Thymus (tissue), 11 donors: Measurements from ENCODE around the gene RXFP1. TPM values are rescaled to one million over a fixed set of nuclear protein-coding genes. Genes with fewer than 3 reads are reported as not detected.
A peak's percentile ranks its signal among the peaks of the same experiment; 100 is the strongest.

ENCODE experiments used
- DNase-seq, 9 donors: peaks; one replicate each; pipeline ENCODE4 v3.0.0-alpha.2; 2013; ENCODE audit warnings: low spot score in 9 of 9, low read depth in 6 of 9, missing footprints in 1 of 9
- H3K27ac ChIP-seq, 2 donors: one replicate each; pipeline ENCODE4 v1.5.1; 2013; ENCODE audit warnings: control low read depth in 1 of 2, low read depth in 1 of 2, low read length in 1 of 2, mild to moderate bottlenecking in 1 of 2, moderate library complexity in 1 of 2
- H3K27me3 ChIP-seq, 2 donors: one replicate each; pipeline ENCODE4 v1.5.1; 2013; ENCODE audit warnings: low read length in 1 of 2; ENCODE audit not compliant: control insufficient read depth in 2 of 2, insufficient read depth in 1 of 2
- H3K36me3 ChIP-seq, 2 donors: one replicate each; pipeline ENCODE4 v1.5.1; 2013; ENCODE audit warnings: low read length in 1 of 2, mild to moderate bottlenecking in 1 of 2, moderate library complexity in 1 of 2; ENCODE audit not compliant: control insufficient read depth in 2 of 2, insufficient read depth in 2 of 2
- H3K4me1 ChIP-seq, 2 donors: one replicate each; pipeline ENCODE4 v1.5.1; 2013; ENCODE audit warnings: low read length in 2 of 2; ENCODE audit not compliant: control insufficient read depth in 2 of 2, insufficient read depth in 2 of 2
- H3K4me3 ChIP-seq, 2 donors: one replicate each; pipeline ENCODE4 v1.5.1; 2013; ENCODE audit warnings: low read length in 2 of 2, control low read depth in 1 of 2, mild to moderate bottlenecking in 1 of 2
- H3K9me3 ChIP-seq, 2 donors: one replicate each; pipeline ENCODE4 v1.5.1; 2013; ENCODE audit warnings: low read length in 1 of 2, mild to moderate bottlenecking in 1 of 2; ENCODE audit not compliant: control insufficient read depth in 2 of 2, insufficient read depth in 1 of 2
- WGBS: extraction: QIAGEN DNeasy Blood & Tissue Kit; methylation state at CpG from one replicate; pipeline ENCODE4 v1.1.7; 2013; 5-methylcytosine and 5-hydroxymethylcytosine counted together
- polyA plus RNA-seq: library from polyadenylated mRNA; stranded (reverse); fragments of 200-250 nt; gene quantifications from one replicate; pipeline ENCODE4 v1.2.3, GENCODE V29; 2013
- total RNA-seq: library from RNA; stranded (reverse); fragments of 120-200 nt; gene quantifications from one replicate; pipeline ENCODE4 v1.2.4, GENCODE V29; 2013
- donor health status: healthy.

Gene RXFP1
- total and polyA plus RNA-seq, 2 donors = 0.02 to 0.05 TPM

DNA sequence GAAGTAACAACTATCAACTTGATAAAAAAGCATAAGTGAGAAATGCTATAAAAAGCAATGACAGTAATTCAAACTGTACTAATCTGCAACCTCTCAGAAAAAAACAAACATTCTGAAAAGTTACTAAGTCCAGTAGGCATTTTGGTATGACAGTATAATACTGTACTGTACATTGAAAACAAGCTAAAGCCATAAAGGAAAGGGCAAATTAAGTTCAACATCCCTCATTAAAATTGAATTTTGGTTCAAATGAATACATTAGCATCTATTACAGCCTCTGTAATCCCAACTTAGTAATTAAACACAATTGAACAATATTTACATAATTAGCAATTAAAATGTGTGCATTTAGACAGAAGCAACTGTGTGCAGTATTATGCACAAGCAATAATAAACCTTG, 96.3 kb downstream of the RXFP1 start:
- no peak overlapping the region for H3K4me3 ChIP-seq
- no peaks in the 10 kb centered on the region for H3K4me1 ChIP-seq
- no peaks in the 10 kb centered on the region for H3K27me3 ChIP-seq
- no peak for DNase-seq
- H3K9me3 ChIP-seq = no peaks in the 10 kb centered on the region
- no peaks in the 10 kb centered on the region for H3K36me3 ChIP-seq
- no peak overlapping the region for H3K27ac ChIP-seq

DNA sequence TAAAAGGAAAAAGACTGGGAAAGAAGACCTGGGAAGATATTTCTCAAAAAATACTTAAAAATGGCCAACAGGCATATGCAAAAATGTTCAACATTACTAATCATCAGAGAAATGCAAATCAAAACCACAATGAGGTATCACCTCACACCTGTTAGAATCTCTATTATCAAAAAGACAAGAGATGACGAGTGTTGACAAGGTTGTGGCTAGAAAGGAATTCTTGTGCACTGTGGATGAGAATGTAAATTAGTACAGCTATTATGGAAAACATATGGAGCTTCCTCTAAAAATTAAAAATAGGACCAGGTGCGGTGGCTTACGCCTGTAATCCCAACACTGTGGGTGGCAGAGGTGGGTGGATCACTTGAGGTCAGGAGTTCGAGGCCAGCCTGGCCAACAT, 100.0 kb downstream of the RXFP1 start:
- WGBS = 95% methylated on average over 4 of the region's 4 CpGs
- Histone ChIP-seq H3K9me3 (no peaks in the 10 kb centered on the region), H3K27ac (no peak overlapping the region), H3K4me3 (no peak overlapping the region), H3K27me3 (no peaks in the 10 kb centered on the region), H3K36me3 (no peaks in the 10 kb centered on the region), H3K4me1 (no peaks in the 10 kb centered on the region)
- DNase-seq = no peak

DNA sequence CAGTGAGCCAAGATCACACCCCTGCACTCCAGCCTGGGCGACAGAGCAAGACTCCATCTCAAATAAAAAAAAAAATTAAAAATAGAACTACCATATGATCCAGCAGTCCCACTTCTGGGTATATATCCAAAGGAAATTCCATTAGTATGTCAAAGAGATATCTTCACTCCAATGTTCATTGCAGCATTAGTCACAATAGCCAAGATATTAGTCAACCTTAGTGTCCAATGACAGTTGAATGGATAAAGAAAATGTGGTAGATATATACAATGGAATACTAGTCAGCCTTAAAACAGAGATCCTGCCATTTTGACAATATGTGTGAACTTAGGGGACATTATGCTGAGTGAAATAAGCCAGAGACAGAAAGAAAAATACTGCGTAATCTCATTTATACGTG, 100.6 kb downstream of the RXFP1 start:
- Histone ChIP-seq H3K27ac (no peak overlapping the region), H3K4me3 (no peak overlapping the region), H3K36me3 (no peaks in the 10 kb centered on the region), H3K27me3 (no peaks in the 10 kb centered on the region), H3K9me3 (no peaks in the 10 kb centered on the region), H3K4me1 (no peaks in the 10 kb centered on the region)
- WGBS = 94% methylated on average over 3 of the region's 3 CpGs
- DNase-seq = no peak

DNA sequence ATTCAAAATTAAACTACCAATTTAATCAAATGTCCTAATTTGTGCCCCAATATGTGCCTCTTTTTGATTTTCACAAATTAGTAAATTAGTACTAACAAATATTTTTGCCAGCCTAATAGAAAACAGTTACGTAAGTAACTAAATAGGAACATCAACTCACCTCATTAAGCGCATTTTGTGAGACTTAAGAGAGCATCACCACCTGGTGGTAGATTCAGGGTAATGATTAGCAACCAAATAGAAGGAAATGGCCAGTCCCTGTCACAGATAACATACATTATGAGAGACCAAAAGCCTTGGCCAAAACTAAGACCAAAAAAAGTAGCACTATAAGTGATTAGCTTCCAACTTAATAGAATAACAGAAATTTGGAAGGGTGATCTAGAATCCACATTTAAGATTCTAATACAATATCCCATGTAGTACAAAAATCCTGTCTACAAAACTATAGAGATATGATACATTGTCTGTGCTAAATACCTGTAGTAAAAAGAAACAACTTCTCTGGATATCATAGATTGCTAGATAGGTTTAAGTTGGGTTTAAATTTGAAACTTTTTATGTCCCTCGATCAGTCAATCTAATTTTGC, 103.3 kb downstream of the RXFP1 start:
- Histone ChIP-seq H3K4me1 (no peaks in the 10 kb centered on the region), H3K4me3 (no peak overlapping the region), H3K9me3 (no peaks in the 10 kb centered on the region), H3K27ac (no peak overlapping the region), H3K27me3 (no peaks in the 10 kb centered on the region), H3K36me3 (no peaks in the 10 kb centered on the region)
- WGBS = 66% methylated on average over 3 of the region's 3 CpGs
- DNase-seq = peak in 2 of 9 donors; percentile 1 to 23

DNA sequence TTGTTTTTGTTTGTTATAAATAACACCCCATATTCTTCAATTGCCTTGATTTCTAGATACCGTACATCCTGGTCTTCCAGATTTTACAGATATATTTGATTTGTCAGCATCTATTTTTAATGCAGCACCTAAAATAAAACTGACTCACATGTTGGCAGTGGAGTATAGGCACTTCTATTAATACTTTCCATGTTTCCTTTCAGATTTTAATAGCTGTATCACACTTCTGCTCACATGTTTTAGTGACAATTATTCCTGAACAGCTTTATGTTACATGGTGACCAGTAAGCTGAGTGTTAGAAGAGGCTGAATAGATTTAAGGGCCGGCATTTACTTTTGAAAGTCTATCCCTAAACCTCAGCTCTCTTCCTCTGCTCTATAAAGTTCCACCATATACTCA, 103.9 kb downstream of the RXFP1 start:
- no peak overlapping the region for H3K27ac ChIP-seq
- H3K36me3 ChIP-seq = no peaks in the 10 kb centered on the region
- 92% methylated on average over 2 of the region's 2 CpGs for WGBS
- no peaks in the 10 kb centered on the region for H3K9me3 ChIP-seq
- H3K4me3 ChIP-seq = no peak overlapping the region
- H3K27me3 ChIP-seq = no peaks in the 10 kb centered on the region
- DNase-seq = no peak
- no peaks in the 10 kb centered on the region for H3K4me1 ChIP-seq

DNA sequence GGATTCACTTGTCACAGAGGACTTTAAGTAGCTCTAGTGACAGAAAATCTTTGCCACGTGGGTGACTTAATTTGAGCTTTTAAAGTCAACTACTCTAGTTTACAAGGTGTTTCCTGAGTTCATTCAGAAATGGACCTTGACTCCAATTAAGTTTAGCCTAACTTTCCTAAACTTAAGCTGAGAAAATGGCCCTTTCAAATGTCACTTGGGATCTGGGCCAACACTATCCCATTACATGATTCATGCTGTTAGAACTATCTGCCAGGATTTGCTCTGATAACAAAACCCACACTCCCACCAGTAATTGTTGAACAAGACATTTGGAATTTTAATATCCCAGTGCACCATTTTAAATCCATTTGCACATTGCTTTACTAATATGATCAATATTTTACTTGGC, 109.2 kb downstream of the RXFP1 start:
- Histone ChIP-seq H3K27ac (no peak overlapping the region), H3K27me3 (no peaks in the 10 kb centered on the region), H3K36me3 (no peaks in the 10 kb centered on the region), H3K4me3 (no peak overlapping the region), H3K4me1 (no peaks in the 10 kb centered on the region), H3K9me3 (no peaks in the 10 kb centered on the region)
- 82% methylated on average over 1 of the region's 1 CpG for WGBS
- no peak for DNase-seq

DNA sequence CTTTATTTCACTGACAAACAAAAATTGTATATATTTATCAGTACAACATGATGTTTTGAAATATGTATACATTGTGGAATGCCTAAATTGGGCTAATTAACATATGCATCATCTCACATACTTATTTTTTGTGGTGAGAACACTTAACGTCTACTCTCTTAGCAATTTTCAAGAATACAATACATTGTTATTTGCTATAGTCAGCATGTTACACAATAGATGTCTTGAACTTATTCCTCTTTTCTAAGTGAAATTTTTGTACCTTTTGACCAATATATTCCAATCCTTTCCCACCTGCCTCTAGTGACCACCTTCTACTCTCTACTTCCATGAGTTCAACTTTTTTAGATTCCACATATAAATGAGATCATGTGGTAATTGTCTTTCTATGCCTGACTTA, 114.9 kb downstream of the RXFP1 start:
- 95% methylated on average over 1 of the region's 1 CpG for WGBS
- Histone ChIP-seq H3K36me3 (no peaks in the 10 kb centered on the region), H3K9me3 (no peaks in the 10 kb centered on the region), H3K4me1 (no peaks in the 10 kb centered on the region), H3K27ac (no peak overlapping the region), H3K27me3 (no peaks in the 10 kb centered on the region), H3K4me3 (no peak overlapping the region)
- no peak for DNase-seq

DNA sequence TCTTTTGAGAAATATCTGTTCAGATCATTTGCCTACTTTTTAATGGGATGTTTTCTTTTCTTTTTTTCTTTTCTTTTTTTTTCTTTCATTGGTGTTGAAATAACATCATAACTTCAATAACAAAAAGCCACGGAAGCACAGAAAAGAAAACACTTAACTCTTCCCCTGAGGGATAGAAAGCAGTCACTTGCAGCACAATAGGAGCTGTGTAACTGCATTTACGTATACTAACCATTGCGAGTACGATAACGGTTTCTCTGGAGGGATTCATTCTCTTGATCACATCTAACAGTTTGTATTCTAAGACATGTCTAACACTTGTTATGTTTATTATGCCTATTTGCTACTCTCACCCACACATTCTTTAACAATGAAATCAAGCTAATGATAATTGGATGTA, 122.7 kb downstream of the RXFP1 start:
- Histone ChIP-seq H3K27ac (no peak overlapping the region), H3K9me3 (no peaks in the 10 kb centered on the region), H3K27me3 (no peaks in the 10 kb centered on the region), H3K36me3 (no peaks in the 10 kb centered on the region), H3K4me3 (no peak overlapping the region), H3K4me1 (no peaks in the 10 kb centered on the region)
- 92% methylated on average over 5 of the region's 5 CpGs for WGBS
- no peak for DNase-seq

DNA sequence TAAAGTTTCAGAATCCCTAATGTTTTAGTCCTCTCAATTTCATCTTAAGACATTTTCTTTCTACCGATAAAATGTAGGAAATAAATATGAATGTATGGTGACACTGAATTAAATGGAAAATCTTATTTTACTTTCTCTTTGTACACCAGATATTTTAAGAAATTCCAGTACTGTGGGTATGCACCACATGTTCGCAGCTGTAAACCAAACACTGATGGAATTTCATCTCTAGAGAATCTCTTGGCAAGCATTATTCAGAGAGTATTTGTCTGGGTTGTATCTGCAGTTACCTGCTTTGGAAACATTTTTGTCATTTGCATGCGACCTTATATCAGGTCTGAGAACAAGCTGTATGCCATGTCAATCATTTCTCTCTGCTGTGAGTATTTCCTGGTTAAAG, 123.1 kb downstream of the RXFP1 start:
- 93% methylated on average over 3 of the region's 3 CpGs for WGBS
- H3K27me3 ChIP-seq = no peaks in the 10 kb centered on the region
- no peaks in the 10 kb centered on the region for H3K36me3 ChIP-seq

More for the DNA sequence above, 123.1 kb downstream of the RXFP1 start:
- H3K4me1 ChIP-seq = no peaks in the 10 kb centered on the region
- H3K9me3 ChIP-seq = no peaks in the 10 kb centered on the region
- H3K27ac ChIP-seq = no peak overlapping the region
- H3K4me3 ChIP-seq = no peak overlapping the region
- DNase-seq = no peak
